Fibroblast of villous mesenchyme (primary cell): ENCODE results near the gene GPAM. TPM values are rescaled to one million over a fixed set of nuclear protein-coding genes. Genes with fewer than 3 reads are reported as not detected.
"Not testable (repeated sequence)": the region's sequence is repeated elsewhere in the genome, so short reads cannot be mapped to it uniquely, and the experiment has no call there.

Experiments
- DNase-seq: peaks from one replicate; pipeline ENCODE4 v3.0.0-alpha.2; 2010; ENCODE audit warnings: low read depth
- H3K4me3 ChIP-seq: 2 replicates; pipeline ENCODE4 v1.5.1; 2011; ENCODE audit warnings: low read depth, mild to moderate bottlenecking, low read length
- CTCF ChIP-seq: IDR thresholded peaks from 2 replicates; pipeline ENCODE4 v1.5.1; 2012; ENCODE audit warnings: low read depth, mild to moderate bottlenecking, low read length; ENCODE audit not compliant: insufficient read depth
- total RNA-seq: library from RNA; depleted of rRNA; stranded (reverse); fragments of >200 nt; gene quantifications from 2 replicates; pipeline ENCODE4 v1.2.3, GENCODE V29; 2012

Gene GPAM
- 10.3 and 12.5 TPM in 2 replicates for total RNA-seq

DNA sequence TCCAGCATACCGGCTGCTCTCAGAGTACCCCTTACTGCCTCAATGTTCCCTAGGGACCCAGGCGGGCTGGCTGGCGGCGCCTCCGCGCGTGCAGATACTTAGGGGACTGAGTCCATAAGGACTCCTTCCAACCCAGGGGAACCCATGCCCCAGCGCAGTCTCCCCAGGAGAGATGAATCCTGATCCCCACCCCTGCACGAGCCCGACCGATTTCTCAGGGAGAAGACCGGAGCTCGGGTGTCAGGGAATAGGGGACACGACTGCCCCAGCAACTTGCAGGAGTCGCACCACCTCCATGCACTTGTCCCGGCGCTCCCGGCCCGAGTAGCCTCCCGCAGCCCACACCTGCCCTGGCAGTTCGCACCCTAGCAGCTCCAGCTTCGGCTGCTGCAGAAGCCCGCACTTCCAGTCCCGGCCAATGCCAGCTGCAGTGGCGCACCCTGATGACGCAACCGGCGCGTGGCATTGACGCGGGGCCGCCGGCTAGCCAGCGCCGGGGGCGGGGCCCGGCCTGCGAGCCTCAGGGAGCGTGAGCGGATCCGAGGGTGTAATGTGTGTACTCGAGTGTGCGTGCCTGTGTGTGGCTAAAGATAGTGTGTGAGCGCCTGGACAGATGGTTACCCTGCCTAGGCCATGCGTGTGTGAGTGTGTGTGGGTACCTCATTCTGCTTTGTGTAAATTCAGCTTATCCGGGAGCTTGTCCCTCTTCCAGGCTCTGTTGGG lies at the start of gene GPAM:
GPAM (minus strand) TSS at position 437 of the 723 bp plus-strand sequence. CDS start 1,981 bp downstream, outside the sequence.
- TF ChIP-seq CTCF: no peak
- peak within 1 kb of the TSS; percentile 90 for H3K4me3 ChIP-seq
- peak; percentile 93 for DNase-seq

GRCh38 chr10:112232670-112233069 lies 49.1 kb upstream of the GPAM start:
- no peak overlapping the region for H3K4me3 ChIP-seq
- no peak for DNase-seq
- no peak for TF ChIP-seq CTCF

DNA sequence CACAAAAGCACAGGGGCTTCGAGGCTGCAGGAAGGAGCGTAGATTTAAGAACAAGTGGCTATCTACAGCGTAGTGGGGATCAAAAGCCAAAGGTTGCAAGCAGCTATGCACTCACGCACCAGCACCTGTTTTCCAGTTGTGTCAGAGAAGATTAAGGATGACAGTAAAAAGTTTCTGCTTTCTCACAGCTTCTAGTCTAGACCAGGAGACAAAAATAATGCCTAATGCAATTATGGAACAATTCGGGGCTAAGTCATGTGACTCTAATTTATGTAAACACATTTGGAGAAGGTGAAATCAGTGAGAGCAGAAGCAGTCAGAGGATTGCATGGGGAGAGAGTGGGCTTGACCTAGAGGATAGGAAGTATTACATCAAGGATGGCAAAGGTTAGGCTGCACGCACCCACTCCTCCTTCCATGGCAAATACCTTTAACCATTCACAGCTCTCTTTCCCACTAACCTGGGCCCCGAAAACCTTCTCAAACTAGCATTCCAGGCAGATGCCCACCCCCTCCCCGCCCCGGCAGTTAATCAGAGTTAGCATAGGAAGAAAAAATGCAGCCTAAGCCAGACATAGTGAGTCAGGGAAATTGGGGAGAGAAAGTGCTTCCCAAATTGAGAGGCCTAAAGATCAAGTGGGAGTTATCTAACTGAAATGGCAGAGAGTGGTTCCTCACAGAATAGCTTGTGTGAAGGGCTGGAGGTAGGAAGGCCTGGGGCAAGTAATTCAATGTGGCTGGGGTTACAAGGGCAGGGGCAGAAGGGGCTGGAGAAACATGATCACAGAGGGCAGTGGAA lies 48.2 kb upstream of the GPAM start:
- no peak overlapping the region for H3K4me3 ChIP-seq
- DNase-seq: no peak
- TF ChIP-seq CTCF: no peak

- DNase-seq: no peak
- H3K4me3 ChIP-seq: no peak overlapping the region
- TF ChIP-seq CTCF: no peak
These were observed 46.9 kb upstream of the GPAM start for GRCh38 chr10:112230325-112230988.

DNA sequence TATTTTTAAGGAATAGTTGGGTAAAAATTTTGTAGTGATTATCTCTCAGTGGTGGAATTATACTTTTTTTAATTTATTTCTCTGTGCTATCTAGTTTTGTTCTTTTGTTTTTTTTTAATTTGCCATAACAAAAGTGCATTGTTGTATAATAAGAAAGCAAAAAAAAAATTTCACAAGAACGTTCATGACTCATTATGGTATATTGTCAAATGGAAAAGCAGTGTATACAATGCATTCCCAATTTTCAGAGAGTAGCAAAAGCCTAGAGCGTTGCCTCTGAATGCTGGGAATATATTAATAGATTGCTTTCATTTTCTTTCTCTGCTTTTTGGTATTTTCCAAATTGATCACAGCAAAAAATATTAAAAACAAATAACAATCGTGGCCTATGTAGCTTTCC lies 46.3 kb upstream of the GPAM start:
- no peak for TF ChIP-seq CTCF
- DNase-seq: no peak
- no peak overlapping the region for H3K4me3 ChIP-seq

- no peak for DNase-seq
- no peak for TF ChIP-seq CTCF
- no peak overlapping the region for H3K4me3 ChIP-seq
These were observed 45.5 kb upstream of the GPAM start for GRCh38 chr10:112229096-112229495.

- not testable (repeated sequence) for DNase-seq, H3K4me3 ChIP-seq
These were observed 45.0 kb upstream of the GPAM start for GRCh38 chr10:112228366-112229088.
